GM18519 (cell line): ENCODE results near the gene RAB9B.
"Not testable (repeated sequence)": the region's sequence is repeated elsewhere in the genome, so short reads cannot be mapped to it uniquely, and the experiment has no call there.

Experiments used
- ATAC-seq: cut with Tn5 transposase; IDR thresholded peaks from one replicate; pipeline ENCODE4 v1.9.1; 2021; ENCODE audit warnings: mild to moderate bottlenecking, moderate library complexity; ENCODE audit not compliant: unreplicated experiment, low FRiP score

RAB9B gene, protein sequence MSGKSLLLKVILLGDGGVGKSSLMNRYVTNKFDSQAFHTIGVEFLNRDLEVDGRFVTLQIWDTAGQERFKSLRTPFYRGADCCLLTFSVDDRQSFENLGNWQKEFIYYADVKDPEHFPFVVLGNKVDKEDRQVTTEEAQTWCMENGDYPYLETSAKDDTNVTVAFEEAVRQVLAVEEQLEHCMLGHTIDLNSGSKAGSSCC

DNA sequence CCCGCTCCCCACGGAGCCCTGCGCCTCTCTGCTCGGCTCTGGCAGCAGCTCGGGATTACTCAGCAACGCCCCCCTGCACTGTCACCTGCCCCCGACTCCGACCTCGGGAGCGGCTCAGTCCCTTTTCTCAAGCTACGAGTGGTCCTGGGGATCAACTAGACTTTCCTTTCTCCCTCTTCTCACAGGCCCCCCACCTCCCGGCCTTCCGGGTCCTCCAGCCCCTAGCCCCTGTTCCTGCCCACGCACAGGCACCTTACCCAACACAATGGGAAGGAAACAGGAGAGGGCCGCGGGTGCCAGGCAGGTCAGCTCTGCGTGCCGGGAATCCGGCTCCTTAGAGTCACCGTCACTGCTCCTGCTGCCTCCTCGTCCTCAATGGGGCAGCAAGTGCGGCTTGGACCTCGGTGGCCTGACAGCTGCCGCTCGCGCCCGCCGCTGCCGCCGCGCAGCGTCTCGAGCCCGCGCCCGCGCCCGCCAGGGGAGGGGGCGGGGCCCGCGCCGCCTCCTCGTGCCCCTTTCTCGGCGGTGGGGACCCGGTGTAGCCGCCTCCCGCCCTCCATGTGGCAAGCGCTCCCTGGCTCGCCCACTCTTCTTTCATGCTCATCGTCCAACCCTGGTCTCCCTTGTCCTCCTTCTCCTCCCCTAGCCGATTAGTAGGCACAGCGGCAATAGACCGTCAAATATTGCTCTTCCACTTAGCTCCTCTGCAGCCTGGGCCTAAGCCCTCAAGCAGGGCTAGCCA, at the start of gene RAB9B:
TSS of gene RAB9B (minus strand) at position 455 of the 742 bp plus-strand sequence. CDS start 6,473 bp downstream, outside the sequence.
- peak; percentile 88 for ATAC-seq

DNA sequence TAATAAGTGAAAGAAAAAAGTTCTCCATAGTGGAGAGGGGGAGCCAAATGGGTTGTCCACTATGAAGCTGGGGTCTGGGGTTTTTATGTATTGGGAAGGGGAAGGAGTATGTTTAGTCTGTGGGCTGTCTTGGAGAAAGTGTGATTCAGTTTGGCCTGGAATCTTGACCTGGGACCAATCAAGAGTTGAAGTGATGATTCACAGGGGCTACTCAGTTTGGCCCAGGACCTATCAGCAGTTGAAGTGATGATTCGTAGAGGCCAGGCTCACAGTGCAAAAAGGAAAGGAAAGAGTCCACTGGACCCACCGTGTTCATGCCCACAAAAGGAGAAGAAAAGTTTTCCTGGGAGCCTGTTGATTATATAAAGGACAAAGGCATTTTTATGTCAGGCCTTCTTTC, 47.3 kb upstream of the RAB9B start:
- no peak for ATAC-seq

DNA sequence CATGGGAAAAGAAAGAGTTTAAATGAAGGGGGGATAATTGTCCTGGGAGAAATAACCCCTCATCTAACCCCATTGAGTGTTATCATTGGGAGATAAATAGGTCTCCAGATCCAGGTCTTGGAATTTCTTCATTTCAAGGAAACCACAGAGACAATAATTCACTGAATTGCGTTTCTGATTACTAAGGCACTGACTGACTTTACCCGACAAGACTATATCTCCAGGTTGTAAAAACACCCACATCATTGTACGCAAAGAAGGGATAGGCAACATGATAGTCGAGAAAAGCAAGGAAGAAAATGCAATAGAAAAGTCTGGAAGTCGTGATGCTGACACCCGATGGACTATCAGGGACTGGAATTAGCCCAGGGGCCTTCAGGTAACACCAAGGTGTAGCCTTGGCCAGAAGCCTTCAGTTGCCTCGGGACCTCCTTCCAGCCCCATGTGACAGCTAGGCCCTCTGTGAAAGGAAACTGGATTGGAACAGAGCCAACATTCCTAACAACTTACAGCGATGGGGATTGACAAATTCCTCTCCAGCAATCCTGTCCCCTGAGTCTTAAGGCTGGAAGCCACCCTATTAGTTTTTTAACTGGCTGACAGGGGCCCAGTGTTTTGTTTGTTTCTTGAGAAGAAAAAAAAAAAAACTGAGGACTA, 46.5 kb upstream of the RAB9B start:
- no peak for ATAC-seq

DNA sequence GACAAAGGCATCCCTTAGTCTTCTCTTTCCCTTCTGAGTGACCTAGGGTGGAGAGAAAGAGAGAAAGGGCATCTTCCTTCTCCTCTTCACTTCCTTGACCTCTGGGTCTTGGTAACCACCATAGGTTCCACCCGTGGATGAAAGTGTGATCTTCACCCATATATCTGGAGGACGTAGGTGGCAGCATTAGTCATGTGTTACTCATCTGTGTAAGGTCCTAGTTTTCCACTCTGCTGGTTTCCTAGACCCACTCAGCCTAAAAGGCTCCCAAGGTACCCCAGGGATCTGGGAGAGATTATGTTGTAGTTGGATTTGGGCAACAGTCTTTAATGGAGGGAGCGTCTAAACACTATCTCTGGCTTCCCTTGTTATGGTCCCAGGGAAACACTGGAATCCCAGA, 45.5 kb upstream of the RAB9B start:
- ATAC-seq, result no peak

DNA sequence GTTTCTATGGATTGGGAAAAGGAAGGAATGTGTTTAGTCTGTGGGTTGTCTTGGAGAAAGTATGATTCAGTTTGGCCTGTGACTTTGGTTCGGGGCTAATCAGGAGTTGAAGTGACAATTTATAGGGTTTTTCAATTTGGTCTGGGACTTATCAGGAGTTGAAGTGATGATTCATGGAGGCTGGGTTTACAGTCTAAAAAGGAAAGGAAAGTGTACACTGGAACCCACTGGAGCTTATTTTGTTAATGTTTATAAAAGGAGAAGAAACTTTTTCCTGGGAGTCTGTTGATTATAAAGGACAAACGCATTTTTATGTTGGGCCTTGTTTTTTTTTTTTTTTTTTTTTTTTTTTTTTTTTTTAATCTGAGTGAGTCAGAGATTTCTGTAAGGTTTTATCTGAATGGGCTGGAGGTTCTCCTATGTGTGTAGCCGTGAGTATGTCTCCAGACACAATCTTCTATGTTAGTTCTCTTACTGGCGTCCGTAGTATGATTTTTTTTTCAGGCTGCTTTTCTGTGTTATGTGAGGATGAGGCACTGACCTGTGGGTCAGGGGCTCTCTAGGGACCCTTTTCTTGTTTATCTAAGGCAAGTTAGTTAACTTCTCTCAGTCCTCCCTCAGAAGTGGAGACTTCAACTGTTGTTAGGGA, 33.0 kb upstream of the RAB9B start:
- ATAC-seq, result no peak

DNA sequence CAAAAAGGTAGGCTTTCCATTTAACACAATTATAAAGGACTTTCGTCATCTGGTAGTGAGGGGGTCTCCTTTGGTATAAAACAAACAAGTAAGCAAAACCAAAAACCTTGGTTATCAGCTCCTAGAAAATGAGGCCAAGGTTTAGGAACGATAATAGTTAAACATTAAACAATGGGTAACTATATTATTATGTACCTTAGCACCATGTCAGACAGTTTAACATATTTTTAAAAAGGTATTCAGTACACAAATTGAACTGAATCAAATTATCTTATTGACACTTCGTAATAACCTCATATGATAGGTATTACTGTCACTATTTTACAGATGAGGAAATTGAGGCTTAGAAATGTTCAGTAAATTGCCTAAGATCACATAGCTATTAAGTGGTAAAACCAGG, 32.1 kb upstream of the RAB9B start:
- ATAC-seq, result no peak

DNA sequence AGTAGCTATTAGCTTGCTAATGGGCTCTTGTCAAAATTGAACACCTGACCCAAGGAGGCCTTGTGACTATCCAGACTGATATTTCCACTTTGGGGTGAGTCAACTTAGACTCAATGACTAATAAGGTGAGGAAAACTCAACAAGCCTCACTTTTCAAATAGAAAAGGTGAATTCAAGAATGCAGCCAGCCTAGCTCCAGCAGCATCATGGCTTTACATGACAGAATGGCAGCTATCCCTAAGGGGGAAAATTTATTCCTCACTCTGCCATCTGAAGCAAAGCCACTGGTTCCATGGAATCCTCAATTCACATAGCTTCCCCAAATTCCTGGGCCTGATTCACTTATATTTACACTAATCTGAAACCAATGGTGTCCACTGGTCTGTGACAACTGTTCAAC, 29.1 kb upstream of the RAB9B start:
- ATAC-seq, result no peak

DNA sequence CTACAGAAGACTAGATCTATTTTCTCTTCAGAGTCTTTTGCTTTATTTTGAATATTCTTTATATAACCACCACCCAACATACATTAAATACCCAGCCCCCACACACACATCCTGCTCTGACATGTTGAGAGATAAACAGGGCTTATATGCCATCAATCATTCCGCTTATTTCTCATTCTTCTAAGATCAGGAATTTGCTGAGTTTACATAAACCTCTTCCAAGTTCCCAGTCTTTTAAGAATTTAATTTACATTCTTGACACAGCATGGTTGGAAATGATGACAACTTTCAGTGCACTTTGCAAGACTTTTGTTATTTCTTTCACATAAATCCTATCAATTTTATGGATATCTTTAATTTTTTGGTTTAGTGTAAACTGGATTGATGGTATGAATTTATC, 17.5 kb upstream of the RAB9B start:
- no peak for ATAC-seq

DNA sequence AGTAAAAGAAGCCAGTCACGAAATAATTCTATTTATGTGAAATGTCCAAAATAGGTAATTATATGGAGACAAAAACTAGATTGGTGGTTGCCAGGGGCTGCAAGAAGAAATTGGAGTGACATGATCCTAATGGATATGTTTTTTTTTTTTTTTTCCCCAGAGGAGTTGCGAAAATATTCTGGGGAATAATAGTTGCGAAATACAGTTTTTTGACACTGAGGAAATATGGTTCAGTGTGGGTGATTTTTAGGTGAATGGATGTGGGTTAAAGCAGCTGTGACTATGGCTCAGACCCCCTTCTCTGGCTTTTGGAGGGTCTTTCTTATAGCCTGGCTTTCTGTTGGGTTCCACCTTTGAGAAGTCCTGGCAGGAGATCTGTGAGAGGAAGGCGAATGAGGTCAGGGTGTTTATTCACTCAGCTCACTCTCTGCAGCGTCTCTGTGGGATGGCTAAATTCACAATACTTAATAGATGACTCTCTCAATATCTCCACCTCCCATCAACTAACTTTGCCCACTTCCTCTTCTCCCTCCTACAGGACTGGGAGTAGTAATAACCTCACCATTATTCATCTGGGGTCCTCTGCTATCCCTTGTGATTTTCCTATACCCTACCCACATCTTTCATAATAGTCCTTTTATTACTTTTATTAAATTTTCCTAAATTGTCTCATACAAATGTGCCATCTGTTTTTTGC, 15.3 kb upstream of the RAB9B start:
- no peak for ATAC-seq

DNA sequence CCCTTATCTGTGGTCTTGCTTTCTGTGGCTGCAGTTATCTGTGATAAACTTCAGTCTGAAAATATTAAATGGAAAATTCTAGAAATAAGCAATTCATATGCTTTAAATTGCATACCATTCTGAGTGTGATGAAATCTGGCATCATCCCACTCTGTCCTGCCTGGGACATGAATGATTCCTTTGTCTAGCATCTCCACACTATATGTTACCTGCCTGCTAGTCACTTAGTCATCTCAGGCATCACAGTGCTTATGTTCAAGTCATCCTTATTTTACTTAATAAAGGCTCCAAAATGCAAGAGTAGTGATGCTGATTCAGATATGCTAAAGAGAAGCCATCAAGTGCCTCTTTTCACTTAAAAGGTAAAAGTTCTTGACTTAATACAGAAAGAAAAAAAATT, 14.3 kb upstream of the RAB9B start:
- ATAC-seq, result no peak

DNA sequence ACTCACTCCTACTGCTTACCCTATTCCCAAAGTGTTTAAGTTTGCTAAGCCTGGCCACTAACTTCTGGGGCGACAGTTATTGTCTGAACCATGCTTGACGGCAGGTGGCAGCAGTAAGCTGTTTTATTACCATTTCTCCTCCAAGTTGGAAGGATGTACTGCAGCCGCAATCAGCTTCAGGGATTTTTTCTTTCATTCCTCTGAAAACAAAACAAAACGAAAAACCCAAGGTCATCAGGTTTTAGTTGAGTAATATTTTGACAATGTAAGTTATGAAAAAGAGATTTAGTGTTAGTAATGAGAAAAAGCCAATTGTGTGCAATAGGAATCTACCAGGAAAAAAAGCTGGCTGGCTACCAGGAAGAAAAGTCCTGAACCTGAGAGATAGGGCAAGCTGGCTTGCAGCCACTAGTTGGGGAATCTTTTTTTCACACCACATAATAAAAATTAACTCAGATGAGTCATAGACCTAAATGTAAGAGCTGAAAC, 13.2 kb upstream of the RAB9B start:
- ATAC-seq, result peak; percentile 71

DNA sequence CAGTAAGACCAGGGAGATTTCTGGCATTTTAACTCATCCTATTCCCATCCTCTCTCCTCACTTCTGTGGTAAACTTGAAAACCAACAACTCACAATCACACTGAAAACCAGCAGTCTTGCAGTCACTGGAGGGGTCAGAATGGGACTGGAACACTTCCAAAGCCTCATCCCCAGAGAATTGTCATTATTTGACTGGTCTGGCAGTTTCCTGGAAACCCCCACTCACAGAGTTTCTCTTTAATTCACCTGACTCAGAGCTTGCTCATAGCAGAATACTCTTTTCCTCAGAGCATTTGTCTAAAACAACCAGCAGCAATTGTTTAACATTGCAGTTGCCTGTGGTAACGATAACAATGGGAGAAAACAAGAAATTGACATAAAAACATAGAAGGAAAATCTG, 7.3 kb upstream of the RAB9B start:
- ATAC-seq, result no peak

DNA sequence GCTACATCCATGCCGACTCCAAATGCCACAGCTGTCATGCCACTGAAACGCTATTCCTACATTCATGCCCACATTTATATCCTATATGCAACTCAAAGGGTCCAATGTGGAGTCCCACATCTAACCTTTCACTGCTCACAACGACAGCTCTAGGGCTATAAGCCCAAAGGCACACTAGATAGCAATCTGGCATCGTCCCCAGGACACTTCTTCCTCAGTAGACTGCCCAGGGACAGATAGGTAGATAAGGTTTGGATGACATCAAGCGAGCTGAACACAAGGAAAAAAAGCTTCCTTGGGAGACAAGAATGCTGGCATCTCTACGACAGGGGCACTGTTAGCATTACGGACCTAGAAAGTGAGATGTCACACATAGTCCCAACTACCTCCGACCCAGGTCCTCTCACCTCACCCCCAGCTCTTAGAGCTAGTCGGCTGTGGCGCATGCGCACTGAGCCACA, 685 bp downstream of the RAB9B start:
- no peak for ATAC-seq

DNA sequence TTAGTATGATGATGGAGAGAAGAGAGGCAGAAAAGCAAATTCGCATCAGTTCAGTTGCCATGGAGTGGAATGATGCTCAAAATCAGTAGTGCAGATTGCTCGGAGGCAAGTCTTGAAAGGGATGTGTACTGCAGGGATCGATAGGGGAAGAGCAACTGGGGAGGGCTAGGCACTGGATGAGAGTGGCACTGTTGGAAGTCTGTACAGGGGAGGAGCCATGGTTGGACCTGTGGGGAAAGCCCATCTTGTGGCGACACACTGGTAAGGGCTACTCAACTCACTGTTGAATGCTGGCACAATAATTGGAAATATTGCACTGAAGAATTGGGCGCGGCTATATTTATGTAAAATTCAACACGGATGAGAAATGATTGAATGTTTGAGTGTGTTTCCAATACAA, 1.2 kb downstream of the RAB9B start:
- no peak for ATAC-seq

DNA sequence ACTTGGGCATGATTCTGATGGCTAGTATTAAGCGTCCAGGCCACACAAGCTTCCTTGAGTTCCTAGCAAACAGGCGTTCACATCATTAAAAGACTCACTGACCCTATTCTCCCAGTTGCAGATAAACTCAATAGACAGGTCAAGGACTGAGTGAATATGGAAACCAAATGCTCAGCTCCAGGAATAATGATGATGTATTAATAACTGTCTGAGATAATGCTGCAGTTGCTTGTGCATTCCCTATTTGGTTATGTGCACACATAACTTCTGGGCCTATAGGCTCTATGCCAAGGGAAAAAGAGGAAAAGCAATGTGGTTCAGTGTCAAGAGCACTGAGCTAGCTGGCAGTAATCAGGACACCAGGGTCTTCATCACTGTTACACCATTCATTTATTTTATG, 3.5 kb downstream of the RAB9B start:
- no peak for ATAC-seq

DNA sequence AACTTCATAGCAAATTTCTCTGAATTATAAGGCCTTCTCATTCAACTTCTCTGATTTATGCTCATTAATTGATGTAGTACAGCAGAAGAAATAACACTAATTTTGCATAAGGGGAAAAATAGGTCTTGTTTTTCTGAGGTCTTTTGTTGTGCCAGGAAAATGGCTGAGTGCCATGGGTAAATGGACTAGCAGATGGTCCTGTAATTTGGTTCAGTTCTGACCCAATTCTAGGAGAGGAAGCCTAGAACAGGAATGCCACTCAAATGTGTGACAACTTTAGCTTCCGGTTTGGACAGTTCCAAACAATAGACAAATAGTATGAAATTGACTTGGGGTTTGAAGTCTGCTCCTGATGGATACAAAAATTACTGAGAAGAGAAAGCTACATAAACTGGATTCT, 6.2 kb downstream of the RAB9B start:
- ATAC-seq, result no peak

DNA sequence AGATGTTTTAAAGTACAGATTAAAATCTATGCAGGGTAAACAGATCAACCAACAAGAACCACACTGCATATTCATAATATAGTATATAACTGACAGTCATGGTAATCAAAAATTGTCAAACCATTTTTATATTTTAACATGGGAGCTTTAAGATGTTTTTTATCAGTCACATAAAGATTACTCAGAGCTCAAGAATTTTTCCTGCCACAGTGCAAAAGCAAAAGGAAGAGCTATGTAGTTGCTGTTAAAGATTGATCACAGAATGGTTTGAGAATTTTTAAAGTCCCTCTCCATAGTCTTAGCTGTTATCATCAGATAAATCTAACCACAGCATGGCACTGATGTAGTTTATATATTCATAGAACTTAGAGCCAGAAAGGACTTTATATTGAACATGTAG, 8.5 kb downstream of the RAB9B start:
- ATAC-seq, result no peak

DNA sequence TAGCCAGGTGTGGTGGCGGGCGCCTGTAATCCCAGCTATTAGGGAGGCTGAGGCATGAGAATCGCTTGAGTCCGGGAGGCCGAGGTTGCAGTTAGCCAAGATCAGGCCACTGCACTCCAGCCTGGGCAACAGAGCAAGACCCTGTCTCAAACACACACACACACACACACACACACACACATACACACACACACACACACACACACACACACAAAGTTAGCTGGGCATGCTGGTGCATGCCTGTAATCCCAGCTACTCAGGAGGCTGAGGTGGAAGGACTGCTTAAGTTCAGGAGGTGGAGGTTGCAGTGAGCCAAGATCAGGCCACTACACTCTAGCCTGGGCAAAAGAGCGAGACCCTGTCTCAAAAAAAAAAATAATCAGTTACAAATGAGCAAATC, 11.3 kb downstream of the RAB9B start:
- not testable (repeated sequence) for ATAC-seq

DNA sequence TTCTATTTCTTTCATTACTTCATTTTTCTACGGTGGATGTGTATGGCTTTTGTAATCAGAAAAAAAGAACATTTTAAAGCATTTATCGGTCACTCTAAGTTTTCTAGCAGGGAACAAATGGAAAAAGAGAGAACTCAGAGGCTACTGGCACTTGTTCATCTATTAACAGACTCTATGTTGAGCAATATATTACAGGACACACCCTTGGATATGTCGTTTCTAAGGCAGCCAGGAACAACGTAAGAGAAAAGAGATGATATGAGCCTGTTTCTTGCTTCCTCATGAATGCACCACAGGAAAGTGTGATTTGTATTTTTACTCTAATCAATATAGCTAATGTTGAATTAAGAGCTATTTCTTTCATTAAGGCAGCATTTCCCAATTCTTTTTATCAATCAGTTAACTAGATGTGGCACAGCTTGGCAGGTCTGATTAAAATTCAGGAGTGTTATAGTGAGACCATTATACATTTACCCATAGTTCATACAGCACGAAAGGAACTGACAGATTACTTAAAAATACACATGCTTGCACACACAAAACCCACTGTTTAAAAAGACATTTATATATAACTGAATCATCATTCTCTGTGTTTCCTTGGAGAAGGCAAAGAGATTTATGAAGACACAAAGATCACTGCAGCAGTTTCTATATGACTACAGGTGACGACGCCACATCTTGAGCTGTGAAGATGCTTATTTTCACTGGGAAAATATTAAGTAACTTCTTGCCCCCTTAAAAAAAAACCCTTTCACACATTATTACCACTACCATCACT, 13.0 kb downstream of the RAB9B start:
- no peak for ATAC-seq

DNA sequence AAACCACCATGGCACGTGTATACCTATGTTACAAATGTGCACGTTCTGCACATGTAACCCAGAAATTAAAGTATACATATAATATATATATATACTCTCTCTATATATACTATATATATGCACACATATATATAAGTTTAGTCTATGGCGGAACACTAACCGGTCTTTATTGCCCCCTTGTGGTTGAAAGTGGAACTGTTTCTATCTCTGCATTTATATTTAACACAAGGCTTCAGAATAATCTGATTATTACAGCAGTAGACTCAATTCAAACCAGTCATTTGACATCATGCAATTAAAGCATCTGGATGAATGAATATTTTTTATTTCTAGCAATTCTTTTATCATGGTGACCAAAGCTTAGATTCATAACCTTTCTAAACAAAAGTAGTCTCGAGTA, 14.6 kb downstream of the RAB9B start:
- no peak for ATAC-seq
